Stimulated activated CD8-positive, alpha-beta memory T cell treated with anti-CD3 and anti-CD28 coated beads, Interleukin-7, amount 100 ng/mL, for 48 hours (primary cell): ENCODE measurements around the gene U2SURP.

Experiments
- DNase-seq, 2 donors: peaks; one replicate each; pipeline ENCODE4 v3.0.0-alpha.2; 2020; ENCODE audit warnings: low read depth in 1 of 2; ENCODE audit errors: extremely low read depth in 1 of 2

Gene U2SURP

DNA sequence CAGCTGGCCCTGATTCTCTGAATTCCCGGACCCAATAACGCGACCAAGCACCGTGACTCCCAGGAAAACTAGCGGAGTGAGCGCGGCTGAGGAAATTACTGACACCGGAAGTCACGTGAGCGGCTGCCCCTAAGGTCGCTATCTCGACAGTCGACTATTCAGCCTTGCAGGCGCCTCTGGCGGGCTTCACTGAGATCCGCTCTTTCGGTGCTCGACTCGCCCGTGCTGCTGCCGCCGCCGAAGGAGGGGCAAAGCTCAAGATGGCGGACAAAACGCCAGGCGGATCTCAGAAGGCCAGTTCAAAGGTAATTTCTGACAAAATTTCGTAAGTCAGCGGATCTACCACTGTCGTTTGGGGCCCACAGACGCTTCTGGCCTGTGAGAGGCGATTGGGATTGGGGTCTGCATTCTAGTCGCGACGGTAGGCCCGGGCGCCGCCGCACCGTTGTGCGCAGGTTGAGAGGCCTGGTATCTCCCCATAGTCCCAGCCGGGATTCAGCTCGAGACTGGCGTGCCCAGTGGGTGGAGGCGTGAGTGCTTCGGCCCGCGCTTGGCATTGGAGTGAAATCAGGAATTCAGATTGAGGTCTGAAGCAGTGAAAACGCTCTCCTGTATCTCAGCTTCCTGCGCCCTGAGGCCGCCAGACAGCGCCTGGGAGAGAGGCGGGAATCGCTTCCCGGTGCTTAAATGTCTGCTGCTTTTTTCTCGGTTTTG lies at the start of gene U2SURP:
Gene U2SURP, plus strand, starts transcription at position 202 of the 714 bp plus-strand sequence. Its CDS starts 59 bp downstream, at position 261.
- peak; percentile 77 to 89 for DNase-seq

DNA sequence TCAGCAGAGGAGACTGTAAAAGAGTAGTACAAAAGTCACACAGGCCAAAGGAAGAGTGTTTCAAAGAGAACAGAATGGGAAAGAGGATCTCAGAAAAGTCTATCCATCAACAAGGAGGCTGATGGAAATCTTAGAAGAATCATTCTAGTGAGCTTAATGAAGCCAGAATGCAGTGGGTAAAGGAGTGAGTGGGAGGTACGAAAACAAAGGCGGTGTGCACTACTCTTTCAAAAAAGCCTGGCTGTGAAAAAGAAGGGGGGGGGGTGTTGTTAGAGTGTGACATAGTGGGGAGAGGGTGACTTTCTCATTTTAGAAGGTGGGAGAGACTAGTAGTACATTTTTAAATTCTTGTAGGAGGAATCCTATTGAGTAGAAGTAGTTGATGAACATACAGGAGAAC lies 49.6 kb upstream of the U2SURP start:
- no peak for DNase-seq

DNA sequence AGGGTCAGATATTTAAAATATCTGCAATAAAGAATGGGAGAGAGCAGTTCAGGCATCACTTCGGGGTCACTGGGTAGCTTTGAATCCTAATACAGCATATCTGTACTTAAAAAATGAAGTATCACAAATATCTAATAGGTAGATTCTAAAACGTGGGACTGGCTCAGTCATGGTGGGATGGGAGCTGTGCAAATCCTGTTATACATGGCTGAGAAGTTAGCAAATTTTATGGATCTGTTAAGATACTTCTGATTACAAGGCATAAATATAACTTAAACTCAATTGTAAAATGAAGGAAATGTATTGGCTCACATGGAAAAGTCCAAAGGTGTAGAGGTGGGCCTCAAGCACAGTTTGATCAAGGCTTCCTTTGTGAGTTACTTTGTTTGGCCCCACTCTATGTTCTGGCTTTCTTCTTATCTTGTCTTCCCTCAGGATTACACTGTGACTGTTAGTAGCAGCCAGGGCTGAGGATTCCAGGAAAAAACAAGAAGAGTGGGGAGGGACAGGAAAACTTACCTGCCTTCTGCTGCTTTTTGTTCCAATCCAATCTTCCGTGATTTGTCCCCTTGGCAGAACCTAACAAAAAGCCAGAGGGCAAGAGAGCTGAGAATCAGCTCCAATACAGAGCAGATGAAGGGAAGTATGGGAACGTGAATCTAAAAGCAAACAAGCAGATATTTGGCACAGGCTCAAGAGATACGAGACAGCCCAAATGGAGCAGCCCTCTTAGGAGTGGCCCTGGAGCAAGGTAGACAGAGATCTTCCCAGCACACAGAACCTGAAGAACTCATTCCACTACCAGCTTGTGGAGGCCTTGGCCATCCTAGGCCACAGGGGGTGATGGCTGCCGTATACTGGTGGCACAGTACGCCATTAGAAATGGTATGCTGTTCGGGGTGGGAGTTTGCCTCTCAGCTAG lies 48.8 kb upstream of the U2SURP start:
- DNase-seq = no peak

DNA sequence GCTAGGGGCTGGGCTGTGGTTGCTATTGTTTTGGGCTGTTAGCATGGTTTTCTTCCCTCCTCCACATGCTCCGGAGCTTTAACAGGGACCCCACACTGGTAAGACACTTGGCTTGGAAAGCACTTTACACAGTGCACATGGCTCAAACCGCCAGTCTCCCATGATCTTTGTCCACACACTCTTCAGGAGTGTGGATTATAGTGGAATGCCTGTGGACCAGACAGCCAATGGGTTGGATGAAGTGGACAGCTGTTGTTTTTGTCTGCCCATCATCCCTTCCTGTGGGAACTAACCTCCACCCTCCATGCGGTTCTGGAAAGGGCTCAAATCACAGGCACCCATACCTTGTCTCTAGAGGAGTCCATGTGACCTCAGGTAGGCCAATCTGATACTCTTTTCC lies 47.9 kb upstream of the U2SURP start:
- DNase-seq = no peak

DNA sequence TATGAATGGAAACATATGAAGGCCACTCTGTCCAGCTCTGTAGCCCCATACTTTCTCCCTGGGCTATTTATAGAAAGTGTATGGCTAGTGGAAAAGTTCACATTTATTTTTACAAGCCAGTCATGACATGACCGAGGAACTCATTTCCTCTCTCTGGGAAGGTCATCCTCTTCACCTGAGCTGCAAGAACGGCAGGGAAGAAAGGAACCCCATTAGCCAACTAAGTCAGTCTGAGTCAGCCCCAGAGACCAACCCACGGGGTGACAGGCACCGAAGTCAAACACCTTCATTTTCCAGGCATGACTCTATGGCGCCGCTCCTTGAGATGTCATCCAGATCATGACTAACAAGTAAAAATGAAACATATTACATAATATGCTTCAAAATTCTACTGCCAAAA lies 42.7 kb upstream of the U2SURP start:
- peak in 1 of 2 donors; percentile 34 for DNase-seq

DNA sequence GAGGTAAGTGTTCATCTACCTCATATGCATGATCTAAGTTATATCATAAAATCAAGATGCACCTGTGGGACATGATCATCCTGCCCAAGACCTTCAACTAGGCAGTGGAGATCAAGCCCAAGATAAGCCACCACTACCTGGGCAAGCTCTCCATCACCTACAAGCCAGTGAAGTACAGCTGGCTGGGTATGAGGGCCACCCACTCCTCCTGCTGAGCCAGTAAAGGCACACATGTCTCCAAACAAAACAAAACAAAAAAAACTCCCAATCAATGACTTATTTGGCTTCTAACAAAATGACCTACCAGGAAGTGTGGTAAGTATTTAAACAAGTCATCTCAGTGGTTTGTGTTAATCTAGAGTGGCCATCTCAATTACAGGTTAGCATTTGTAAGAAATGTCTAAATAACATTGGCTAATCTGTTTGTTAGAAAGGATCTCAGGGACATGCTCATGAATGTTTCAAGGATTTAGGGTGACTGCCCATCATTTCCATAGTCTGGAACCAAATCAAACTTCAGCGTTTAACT lies 41.0 kb upstream of the U2SURP start:
- no peak for DNase-seq

DNA sequence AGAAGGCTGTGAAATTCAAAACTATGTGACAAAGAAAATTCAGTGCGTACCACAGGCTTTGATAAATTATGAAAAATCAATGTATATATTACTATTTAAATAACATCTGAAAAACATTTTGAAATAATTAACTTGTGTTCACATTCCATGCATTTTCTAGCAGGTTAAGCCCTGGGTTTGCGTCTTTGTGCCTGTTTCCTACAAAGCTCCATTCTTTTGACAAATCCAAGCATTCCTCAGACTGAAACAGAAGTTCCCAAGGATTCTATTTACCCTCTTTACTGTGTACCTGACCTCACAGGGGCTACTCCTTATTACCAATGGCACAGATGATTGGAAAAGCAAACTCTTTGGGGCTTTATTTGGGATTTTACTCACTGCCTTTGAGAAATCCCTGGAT lies 39.8 kb upstream of the U2SURP start:
- DNase-seq = no peak

DNA sequence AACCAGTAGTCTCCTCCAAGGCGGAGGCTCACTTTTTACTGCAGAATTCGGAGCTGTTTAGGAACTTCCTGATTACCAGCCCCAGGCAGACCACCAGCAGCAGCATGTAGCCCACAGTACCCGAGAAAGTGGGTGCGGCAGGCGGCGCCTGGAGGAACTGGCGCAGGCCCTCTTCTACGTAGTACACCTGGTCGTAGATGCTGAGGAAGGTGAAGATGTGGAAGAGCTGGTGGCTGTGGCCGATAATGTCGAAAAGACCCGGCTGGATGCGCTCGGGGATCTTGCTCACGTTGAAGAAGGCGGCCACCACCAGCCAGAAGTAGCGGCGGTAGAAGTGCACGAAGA lies 39.2 kb upstream of the U2SURP start:
- no peak for DNase-seq

DNA sequence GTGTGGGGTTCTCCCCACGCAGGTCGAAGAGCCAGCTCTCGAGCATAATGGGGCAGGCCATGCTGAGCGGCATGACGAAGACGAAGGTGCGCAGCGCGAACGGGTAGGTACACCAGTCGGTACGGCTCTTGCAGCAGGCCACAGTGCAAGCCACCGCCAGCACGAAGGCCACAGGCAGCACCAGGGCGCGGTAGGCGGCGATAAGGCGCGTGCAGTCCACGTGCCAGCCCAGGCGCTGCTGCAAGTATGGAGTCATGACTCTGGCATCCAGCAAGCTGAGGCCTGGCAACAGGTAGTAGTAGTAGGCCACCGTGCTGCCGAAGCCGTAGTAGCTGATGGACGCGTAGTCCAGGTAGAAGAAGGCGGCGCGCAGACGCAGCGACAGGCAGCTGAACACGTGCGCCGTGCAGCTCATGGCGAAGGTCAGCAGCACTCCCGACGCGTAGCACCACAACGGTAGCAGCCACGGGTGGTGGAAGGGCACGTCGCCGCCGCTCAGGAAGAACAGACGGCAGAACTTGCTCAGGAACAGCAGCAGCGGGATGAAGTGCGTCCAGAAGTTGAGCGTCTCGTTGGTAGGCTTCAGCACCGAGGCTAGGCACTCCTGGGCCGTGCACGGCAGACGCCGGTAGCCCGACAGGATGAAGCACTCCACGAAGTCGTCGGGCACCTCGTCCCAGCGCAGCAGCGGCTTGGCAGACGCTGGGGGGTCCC lies 38.7 kb upstream of the U2SURP start:
- DNase-seq = no peak

DNA sequence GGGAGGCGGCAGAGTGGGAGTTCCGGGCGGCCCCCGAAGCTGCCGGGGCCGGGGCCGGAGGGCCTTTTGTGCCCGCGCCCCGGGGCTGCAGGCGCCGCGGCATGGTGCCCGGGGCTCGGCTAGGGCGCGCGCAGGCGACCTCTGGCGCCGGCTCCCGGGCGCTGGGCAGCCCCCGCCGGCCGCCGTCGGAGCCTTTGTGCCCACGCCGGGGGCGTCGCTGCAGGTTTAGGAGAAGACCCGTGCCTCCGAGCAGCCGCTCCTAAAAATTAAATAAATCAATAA lies 38.2 kb upstream of the U2SURP start:
- no peak for DNase-seq

DNA sequence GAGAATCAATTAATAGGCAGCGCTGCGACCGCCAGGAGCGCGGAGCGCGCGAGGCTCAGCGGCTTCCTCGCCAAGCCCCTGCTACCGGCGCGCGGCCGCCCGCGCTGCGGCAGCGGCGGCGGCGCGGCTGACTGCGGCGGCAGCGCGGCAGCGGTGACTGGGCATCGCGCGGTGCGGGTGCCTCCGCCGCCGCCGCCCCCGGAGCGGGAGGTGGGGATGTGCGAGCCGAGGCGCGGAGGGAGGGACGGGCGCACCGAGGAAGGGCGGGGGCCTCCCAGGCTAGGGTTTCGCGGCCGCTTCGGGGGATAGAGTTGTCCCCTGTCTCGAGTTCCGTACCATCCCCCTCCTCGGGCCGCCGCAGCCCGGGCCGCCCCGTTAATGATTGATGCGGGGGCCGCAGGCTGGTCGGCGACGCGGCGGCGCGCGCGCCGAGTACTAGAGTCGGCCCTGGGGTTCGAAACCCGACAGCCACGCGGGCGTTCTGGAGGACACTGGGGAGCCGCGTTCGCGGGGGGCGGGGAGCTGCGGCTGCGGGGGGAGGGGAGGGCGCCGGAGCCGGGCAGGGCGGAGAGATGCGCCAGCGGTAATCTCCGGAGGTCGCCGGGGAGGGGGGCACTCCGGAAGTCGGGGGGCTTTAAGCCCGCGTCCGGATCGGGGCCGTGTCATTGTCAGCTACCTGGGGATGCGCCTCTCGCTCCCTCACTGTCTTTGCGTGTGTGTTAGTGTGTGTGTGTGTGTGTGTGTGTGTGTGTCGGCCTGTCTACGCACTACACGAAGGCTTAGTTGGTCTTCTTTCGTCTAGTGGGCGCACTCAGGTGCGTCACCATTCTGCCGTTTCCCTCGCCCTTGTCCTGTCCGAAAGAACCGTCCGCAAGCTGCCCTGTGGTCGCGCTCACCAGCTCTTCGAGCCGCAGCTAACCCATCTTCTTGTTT lies 37.6 kb upstream of the U2SURP start, which contains the start of gene PAQR9:
Gene PAQR9, minus strand, starts transcription at position 159 of the 933 bp plus-strand sequence. CDS start 338 bp downstream, outside the sequence.
- DNase-seq = no peak

DNA sequence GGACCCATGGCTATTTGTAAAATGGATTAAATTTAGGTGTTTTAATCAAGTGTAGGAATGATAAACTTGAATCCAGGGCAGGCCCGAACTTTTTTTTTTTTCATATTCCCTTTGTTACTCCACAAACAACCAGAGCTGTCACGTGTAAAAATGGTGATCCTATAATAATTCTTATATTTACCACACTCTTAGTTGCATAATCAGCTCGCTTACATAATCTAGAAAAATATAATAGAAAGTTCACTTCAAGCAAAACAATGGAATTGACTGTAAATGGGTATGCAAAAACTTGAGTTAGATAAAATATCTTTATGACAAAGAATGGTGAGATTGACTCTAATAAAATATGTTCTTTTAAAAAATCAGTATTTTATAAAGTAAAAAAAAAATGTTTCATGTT lies 35.8 kb upstream of the U2SURP start:
- no peak for DNase-seq

DNA sequence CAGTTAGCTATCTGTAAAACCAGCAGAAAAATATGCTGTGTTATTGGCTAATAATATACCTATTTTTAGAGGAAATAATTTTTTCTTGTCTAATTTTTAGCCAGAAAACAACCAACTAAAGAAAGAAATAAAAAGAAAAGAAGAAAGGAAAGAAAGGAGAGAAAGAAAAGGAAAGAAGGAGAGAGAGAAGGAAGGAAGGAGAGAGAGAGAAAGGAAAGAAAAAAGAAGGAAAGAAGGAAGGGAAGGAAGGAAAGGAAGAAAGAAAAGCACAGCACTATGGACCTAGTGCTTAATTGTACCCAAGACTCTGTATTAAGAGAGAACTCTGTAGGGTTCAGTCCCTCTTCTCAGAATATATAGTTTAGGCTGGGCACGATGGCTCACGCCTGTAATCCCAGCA lies 34.6 kb upstream of the U2SURP start:
- no peak for DNase-seq

DNA sequence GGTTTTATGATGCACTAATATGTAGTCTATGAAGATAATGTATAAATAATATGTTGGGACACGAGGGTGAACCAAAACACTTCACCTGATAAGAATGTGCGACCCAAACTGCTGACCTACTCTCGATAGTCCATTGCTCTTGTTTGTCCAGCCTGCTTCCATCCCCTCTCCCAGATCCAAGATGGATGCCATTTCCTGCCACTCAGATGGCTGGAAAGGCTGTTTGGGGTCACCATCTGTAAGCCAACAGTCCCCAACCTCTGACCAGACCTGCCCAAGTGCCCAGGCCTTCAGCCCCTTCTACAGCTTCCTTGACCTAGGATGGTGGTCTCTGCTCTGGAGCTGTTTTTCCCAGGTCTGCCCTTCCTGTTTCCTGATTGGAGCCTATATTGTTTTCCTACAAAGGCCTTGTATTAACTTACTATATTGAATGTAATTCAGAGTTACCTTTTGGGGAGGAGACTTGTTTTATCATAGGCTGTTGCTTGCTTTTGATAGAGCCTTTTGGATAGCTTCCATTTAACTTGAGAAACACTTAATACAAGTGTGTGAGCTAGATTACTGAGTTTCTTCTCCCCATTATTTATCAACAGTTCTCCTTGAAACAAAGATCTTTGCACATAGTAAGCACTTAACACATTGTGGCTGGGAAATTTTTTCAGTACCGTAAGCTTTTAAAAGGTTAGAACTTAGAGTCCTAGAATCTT lies 32.9 kb upstream of the U2SURP start:
- DNase-seq = no peak

DNA sequence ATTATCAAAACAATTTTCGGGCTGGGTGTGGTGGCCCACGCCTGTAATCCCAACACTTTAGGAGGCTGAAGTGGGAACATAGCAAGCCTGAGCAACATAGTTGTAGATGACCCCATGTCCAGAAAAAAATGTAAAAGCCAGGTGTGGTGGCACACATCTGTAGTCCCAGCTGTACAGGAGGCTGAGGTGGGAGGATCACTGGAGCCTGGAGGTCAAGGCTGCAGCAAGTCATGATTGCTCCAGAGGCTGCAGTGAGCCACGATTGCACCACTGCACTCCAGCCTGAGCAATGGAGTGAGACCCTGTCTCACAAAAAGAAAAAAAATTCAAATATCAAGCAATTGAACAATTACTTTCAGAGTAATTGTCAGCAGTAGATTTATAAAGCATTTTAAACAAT lies 29.9 kb upstream of the U2SURP start:
- no peak for DNase-seq

DNA sequence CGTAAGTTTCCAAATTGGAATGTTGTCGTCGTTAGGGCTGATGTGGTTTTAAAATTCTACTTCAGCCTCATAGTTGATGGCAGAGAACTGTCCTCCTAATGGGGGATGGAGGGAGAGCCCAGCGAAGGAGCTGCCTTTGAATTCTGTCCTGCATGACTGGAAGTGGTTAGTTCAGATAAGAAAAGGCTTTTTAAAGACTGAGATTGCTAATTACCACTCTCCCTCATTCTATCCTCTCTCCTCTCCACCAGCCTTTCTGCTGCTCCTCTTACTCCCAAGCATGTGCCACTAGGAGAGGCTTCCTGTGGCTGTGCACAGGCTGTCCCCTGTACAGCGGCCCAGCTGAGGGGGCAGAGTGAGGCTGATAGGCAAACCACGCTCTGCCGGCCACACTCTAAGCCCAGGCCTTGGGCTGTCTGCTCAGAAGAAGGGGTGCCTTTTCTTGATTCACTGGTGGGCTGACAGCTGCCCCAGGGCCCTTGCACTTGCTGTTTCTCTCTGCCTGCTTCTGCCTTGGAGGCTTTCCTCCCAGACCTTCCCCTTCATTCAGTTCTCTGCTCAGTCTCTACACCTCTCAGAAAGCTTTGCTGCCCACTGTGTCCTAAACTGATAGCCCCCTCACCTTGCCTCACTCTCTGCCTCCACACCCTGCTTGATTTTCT lies 29.1 kb upstream of the U2SURP start:
- DNase-seq = no peak

DNA sequence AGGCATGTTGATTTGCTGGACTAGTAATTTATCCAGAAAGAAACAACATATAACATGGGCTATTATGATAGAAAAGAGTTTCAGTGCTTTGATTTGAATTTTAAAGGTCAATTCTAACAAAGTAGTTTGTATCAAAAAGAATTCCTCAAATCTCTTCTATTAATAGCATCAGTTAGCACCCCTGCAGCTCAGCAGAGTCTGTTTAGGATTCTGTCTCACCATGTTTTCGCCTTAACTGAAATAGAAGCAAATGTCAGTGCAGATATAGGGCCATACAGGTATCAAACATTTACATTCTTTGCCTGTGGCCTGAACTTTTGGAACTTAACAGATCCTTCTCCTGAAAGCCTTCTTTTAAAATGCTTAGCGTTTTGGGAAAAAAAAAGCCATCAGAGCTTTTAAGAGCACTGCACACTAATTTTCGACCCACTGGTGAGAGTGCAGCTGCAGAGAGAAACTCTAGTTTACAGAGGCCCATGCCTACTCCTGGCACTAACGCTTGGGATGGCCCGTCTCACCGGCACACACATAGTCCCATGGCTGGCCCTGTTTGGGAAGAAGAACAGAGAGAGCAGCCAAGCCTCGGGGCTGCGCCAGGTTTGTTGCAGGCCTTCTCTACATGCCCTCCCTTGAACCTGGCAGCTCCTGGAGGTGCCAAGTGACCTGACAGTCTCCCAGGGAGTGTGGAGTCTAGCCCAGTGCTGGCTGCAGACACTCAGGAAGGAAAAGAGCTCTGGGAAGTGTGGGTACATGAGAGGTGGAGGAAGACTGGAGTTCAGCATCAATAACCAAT lies 28.0 kb upstream of the U2SURP start:
- DNase-seq = no peak

DNA sequence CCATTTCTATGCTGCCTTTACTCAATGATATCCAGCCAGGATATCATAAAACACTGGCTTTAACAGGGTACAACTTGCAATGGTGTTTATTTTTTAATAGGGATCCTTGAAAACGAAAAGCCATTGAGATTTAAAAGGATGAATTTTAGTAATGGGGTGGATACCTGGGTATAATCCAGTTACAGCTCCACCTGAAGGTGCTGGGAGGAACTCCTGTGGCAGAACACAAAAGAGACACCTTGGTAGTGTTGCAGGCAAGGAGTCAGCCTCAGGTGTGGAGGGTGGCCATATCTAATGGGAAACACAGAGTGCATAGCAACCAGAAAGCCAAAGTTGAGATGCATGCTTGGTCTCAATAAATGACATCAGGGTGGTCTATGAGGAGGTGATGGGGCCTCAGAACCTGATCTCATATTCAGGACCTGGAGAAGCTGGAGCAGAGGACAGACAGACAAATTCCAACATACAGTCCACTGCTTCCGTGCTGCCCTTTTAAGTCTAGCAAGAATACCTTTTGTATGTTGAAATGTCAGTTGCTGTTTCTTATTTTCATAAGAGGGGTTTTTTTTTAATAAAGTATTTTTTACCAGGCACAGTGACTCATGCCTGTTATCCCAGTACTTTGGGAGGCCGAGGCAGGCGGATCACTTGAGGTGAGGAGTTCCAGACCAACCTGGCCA lies 25.9 kb upstream of the U2SURP start:
- no peak for DNase-seq
